G401.6 (cell line): Measurements from ENCODE around the gene VEZF1.

Experiments
- FAIRE-seq: peaks from 2 replicates; lab custom pipeline; 2012; peaks lifted over from hg19 to GRCh38; lab: Jason Lieb, UNC

VEZF1 gene

GRCh38 chr17:57928928-57929327 is 59.1 kb downstream of the VEZF1 start:
- no peak for FAIRE-seq

- no peak for FAIRE-seq
Observed at GRCh38 chr17:57927048-57927723, 60.9 kb downstream of the VEZF1 start.

- FAIRE-seq: no peak
Observed at GRCh38 chr17:57926723-57927047, 61.4 kb downstream of the VEZF1 start.

- no peak for FAIRE-seq
Observed at GRCh38 chr17:57925361-57925990, 62.6 kb downstream of the VEZF1 start.

GRCh38 chr17:57924677-57925076 is 63.4 kb downstream of the VEZF1 start:
- FAIRE-seq: no peak
